ENCODE measurements around the gene MAEA.

DNA sequence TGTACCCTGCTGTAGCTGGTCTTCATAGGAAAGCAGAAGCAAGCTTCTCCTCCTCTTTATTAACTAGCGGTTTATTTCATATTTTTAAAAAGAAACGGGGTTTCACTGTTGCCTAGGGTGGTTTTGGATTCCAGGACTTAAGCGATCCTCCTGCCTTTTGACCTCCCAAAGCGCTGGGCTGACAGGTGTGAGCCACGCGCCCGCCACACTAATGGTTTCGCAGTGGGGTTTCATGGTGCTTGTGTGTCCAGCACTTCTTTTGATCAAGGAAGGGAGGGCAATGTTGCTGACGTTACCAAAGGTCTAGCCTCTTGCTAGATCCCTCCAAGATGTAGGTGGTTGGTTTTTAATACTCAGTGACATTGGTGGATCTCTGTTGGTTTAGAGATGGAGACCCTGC lies 1.4 kb downstream of the MAEA start:
- TF ChIP-seq EP300 (IDR thresholded peaks at IDR 0.05; ENCODE audit: borderline replicate concordance in 1 of 2, low read depth in 2 of 2, low read length in 2 of 2) (no peak), GABPA (IDR thresholded peaks at IDR 0.05; ENCODE audit: borderline replicate concordance, insufficient read depth, low read length) (no peak)

Measured in H1 (cell line).